Right ventricle myocardium superior (tissue), 1 donor: Measurements from ENCODE around the gene CITED4. TPM values are rescaled to one million over a fixed set of nuclear protein-coding genes. Genes with fewer than 3 reads are reported as not detected.

Experiments used
- ATAC-seq: fragments of 200-7000 bp; cut with Tn5 transposase; one replicate; pipeline ENCODE4 v1.9.1; 2020; ENCODE audit warnings: mild to moderate bottlenecking; ENCODE audit not compliant: poor library complexity
- DNase-seq: peaks from one replicate; pipeline ENCODE4 v3.0.0-alpha.2; 2020
- intact Hi-C: fragments of 100-400 bp; cut with DNase I; formaldehyde crosslinking; loops from one replicate; pipeline ENCODE4 v1.11.2; 2022
- total RNA-seq: library from RNA; stranded (reverse); fragmentation: NEBNext Ultra II Directional; extraction: Animal tissue kit (Norgen Biotek cat#: 25700); gene quantifications from one replicate; pipeline ENCODE4 v1.2.1, GENCODE V29; 2021
- donor health status: DM: no; HTN: yes; CAD: no; lungs with severe emphysema.

Gene CITED4
- total RNA-seq, 1 donor from 2014 or later = 43.6 TPM

- ATAC-seq (no peak), DNase-seq (no peak)
- intact Hi-C loops = no loop called here
Measured at GRCh38 chr1:40890771-40891170, 28.6 kb upstream of the CITED4 start.

GRCh38 chr1:40887652-40888051, 25.5 kb upstream of the CITED4 start:
- intact Hi-C loops = no loop called here
- DNase-seq (no peak), ATAC-seq (no peak)

- ATAC-seq (no peak), DNase-seq (no peak)
- intact Hi-C loops = no loop called here
Measured at GRCh38 chr1:40887012-40887378, 24.8 kb upstream of the CITED4 start.

GRCh38 chr1:40886318-40887011, 24.3 kb upstream of the CITED4 start:
- DNase-seq = no peak
- intact Hi-C loops = no loop called here
- ATAC-seq = no peak

- intact Hi-C loops = no loop called here
- ATAC-seq (peak; percentile 41), DNase-seq (no peak)
Measured at GRCh38 chr1:40884055-40884795, 22.1 kb upstream of the CITED4 start.

GRCh38 chr1:40880813-40881549, 18.8 kb upstream of the CITED4 start:
- no peak for ATAC-seq
- peak; percentile 48 for DNase-seq
- intact Hi-C loops = no loop called here

GRCh38 chr1:40879482-40880175, 17.5 kb upstream of the CITED4 start:
- ATAC-seq (no peak), DNase-seq (no peak)
- intact Hi-C loops = no loop called here

- ATAC-seq (no peak), DNase-seq (no peak)
- intact Hi-C loops = no loop called here
Measured at GRCh38 chr1:40878906-40879305, 16.7 kb upstream of the CITED4 start.

GRCh38 chr1:40877698-40878097, 15.5 kb upstream of the CITED4 start:
- intact Hi-C loops = no loop called here
- peak; percentile 64 for DNase-seq
- no peak for ATAC-seq

- intact Hi-C loops = no loop called here
- no peak for DNase-seq
- no peak for ATAC-seq
Measured at GRCh38 chr1:40876891-40877290, 14.7 kb upstream of the CITED4 start.

GRCh38 chr1:40876436-40876761, 14.2 kb upstream of the CITED4 start:
- DNase-seq (no peak), ATAC-seq (no peak)
- intact Hi-C loops = no loop called here

GRCh38 chr1:40873863-40874472, 11.8 kb upstream of the CITED4 start:
- intact Hi-C loops = no loop called here
- ATAC-seq = no peak
- DNase-seq = no peak

- DNase-seq = no peak
- intact Hi-C loops = no loop called here
- ATAC-seq = no peak
Measured at GRCh38 chr1:40872276-40872675, 10.1 kb upstream of the CITED4 start.

- intact Hi-C loops = no loop called here
- ATAC-seq (no peak), DNase-seq (no peak)
Measured at GRCh38 chr1:40870135-40870728, 8.1 kb upstream of the CITED4 start.

- no peak for ATAC-seq
- no peak for DNase-seq
- intact Hi-C loops = no loop called here
Measured at GRCh38 chr1:40868051-40868723, 6.0 kb upstream of the CITED4 start.

- intact Hi-C loops = no loop called here
Measured at GRCh38 chr1:40861224-40862003, 749 bp downstream of the CITED4 start.

GRCh38 chr1:40860706-40861223, 1.4 kb downstream of the CITED4 start:
- ATAC-seq = peak; percentile 25

More at GRCh38 chr1:40861224-40862003, 749 bp downstream of the CITED4 start:
- ATAC-seq (peak; percentile 22), DNase-seq (peak; percentile 63)

More at GRCh38 chr1:40860706-40861223, 1.4 kb downstream of the CITED4 start:
- DNase-seq = no peak
- intact Hi-C loops = no loop called here
